ENCODE results near the gene TTC33.
"Not testable (repeated sequence)": the region's sequence is repeated elsewhere in the genome, so short reads cannot be mapped to it uniquely, and the experiment has no call there.

TTC33 gene

DNA sequence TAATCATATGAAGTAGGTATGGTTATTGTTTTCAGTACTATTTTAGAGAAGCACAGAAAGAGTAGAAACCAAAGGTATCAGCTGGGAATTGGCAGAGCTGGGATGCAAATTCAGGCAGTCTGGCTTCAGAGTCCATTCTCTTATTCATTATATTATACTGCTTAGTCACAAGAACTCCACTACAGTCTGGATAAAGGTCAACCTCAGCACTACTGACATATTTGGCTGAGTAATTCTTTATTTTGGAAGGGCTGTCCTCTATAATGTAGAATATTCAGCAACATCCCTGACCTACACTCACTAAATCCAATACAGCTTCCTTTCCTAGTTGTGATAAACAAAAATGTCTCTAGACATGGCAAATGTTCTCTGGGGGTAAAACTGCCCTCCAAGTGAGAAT, 38.5 kb downstream of the TTC33 start:
- DNase-seq (ENCODE audit: low spot score) = no peak

DNA sequence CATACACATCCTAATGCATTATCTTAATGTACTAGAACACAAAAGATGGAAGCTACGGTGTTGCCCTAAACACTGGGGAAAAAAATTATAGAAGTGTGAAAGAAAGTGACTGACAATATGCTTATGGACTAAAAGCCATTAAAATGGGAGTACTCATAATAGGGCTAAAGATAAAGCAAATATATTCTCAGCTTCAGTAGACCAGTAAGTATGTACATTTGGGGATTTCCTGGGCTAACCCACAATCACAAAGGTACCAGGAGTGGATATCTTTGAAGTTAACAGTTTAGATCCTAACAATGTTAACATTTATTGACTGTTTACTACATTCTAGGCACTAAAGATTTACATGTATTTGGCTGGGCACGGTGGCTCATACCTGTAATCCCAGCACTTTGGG, 39.2 kb downstream of the TTC33 start:
- no peak for DNase-seq (ENCODE audit: low spot score)

DNA sequence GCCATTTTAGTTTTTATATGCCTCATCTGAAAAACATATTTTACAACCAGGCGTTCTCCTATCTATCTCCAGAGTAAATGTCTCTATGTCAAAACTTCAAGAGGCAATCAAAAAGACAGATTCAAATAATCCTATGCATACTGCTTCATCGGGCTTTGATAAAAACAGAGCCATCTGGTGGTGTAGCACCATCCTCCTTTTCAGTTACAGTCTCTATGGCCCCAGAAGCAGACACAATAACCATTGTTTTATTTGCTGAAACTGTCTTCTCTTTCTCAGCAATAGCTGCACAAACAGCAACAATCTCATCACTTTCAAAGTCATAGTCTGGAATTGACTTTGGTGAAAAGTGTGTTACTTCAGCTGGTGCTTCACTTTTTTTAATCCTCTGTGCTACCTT, 39.8 kb downstream of the TTC33 start:
- DNase-seq (ENCODE audit: low spot score) = no peak

DNA sequence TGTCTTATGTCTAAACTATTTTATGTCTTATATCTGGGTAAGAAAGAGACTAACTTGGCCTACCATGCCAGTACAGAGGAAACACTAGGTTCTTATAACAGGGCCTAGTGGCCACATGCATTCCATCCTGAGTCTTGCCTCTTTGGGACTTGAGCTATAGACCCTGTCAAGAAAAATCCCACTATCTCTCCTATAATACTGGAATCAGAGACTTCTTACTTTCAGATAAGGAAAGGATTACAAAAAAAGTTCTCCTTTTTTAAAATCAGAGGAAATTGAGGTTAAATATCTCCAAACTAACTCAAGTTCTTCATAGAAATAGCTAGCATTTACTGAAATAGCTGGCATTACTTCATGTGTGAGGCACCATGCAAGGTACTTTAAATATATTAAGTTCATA, 41.8 kb downstream of the TTC33 start:
- no peak for DNase-seq (ENCODE audit: low spot score)

DNA sequence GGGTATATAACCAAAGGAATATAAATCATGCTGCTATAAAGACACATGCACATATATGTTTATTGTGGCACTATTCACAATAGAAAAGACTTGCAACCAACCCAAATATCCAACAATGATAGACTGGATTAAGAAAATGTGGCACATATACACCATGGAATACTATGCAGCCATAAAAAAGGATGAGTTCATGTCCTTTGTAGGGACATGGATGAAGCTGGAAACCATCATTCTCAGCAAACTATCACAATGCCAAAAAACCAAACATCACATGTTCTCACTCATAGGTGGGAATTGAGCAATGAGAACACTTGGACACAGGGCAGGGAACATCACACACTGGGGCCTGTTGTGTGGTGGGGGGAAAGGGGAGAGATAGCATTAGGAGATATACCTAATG, 45.2 kb downstream of the TTC33 start:
- DNase-seq (ENCODE audit: low spot score) = not testable (repeated sequence)

DNA sequence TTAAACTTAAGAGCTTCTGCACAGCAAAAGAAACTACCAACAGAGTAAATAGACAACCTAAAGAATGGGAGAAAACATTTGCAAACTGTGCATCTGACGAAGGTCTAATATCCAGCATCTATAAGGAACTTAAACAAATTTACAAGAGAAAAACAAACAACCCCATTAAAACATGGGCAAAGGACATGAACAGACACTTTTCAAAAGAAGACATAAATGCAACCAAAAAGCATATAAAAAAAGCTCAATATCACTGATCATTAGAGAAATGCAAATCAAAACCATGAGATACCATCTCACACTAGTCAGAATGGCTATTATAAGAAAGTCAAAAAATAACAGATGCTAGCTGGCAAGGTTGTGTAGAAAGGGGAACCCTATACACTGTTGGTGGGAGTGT, 50.3 kb downstream of the TTC33 start:
- not testable (repeated sequence) for DNase-seq (ENCODE audit: low spot score)

DNA sequence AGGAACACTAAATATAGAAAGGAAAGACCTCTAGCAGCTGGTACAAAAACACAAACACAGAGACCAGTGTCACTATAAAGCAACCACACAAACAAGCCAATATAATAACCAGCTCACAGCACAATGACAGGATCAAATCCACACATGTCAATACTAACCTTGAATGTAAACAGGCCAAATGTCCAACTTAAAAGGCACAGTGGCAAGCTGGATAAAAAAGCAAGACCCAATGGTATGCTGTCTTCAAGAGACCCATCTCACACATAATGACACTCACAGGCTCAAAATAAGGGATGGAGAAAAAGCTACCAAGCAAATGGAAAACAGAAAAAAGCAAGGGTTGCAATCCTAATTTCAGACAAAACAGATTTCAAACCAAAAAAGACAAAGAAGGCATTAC, 53.7 kb downstream of the TTC33 start:
- not testable (repeated sequence) for DNase-seq (ENCODE audit: low spot score)

DNA sequence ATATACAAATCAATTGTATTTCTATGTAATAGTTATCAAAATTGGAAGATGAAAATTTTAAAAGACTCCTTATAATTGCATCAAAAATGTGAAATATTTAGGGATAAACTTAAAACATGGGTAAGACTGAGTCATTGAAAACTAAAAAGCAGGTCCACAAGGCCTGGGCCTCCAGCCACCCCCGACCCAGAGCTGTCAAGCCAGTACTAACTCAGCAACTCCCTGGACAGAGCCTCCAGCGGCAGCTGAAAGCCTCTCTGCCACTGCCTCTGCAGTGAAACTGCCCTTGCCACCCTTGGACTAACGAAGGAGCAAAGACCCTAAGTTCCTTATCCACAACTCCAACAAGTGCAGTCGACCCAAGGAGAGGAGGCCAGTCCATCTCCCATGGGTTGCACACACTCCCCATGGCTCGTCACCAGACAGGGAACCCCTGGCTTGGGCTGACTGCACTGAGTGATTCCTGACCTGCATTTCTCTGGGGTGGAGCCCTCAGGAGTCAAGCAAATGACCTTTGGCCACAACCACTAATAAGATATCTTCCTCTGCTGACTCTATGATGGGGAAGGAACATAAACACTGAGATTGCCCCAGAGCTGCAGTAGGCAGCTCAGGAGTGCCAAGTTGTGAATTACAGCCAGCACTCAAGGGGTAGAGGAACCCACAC, 55.5 kb downstream of the TTC33 start:
- no peak for DNase-seq (ENCODE audit: low spot score)

DNA sequence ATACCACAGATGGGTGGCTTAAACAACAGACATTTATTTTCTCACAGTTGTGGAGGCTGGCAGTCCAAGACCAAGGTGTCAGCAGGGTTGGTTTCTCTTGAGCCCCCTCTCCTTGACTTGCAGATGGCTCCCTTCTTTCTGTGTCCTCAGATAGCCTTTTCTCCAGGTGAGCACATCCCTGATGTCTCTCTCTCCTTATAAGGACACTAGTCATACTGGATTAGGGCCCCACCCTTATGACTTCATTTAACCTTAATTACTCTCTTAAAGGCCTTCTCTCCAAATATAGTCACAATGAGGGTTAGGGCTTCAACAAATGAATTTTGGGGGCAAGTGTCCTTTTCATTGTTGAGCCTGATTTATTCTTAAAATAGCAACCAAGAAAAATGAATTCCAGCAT, 61.3 kb downstream of the TTC33 start:
- DNase-seq (ENCODE audit: low spot score) = no peak

DNA sequence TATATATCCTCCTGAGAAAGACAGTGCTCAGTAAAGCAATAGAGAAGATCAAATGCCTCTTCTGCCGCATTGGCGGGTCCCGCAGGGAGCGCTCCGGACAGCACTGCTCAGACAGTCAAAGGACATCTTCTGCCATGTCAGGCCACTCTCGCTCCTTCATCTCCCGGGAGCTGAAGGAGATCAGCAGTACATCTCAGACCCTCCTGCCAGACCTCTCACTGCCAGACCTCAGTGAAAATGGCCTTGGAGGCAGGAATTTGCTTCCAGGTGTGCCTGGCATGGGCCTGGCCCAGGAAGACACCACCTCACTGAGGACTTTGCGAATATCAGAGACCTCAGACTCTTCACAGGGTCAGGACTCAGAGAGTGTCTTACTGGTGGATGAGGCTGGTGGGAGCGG, 63.9 kb downstream of the TTC33 start:
- no peak for DNase-seq (ENCODE audit: low spot score)

DNA sequence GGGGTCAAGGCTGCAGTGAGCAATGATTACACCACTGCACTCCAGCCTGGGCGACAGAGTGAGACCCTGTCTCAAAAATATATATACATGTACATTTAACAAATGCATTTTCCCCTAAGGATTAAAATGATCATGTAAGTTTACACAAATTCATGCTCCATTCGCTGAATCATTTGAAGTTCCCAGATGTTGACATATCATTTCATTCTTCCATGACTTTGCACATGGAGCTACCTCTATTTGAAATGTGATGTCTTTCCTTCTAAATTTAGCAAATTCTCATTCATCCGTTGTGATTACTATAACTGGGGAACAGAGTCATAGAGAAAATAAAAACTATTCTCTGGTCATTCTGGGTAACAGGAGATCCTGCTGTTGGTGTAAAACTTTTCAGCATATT, 65.5 kb downstream of the TTC33 start:
- DNase-seq (ENCODE audit: low spot score) = no peak

DNA sequence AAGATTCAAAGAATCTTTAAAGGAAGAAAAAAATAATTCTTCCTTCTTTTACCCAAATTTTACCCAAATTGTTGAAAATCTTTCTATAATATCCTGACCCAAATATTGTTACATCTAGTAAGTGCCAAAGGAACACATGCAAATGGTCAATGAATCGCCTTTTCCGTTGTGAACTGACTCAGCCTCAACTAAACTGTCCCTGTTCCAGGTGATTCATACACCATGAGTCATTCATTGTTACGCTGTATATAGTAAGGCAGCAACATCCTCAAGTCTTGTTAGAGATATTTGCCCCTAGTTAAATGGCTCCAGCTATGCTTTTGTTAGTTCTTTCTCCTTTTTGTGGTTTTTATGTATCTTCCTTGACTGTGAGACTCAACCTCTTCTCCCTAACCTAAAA, 66.3 kb downstream of the TTC33 start:
- DNase-seq (ENCODE audit: low spot score) = peak; percentile 76

DNA sequence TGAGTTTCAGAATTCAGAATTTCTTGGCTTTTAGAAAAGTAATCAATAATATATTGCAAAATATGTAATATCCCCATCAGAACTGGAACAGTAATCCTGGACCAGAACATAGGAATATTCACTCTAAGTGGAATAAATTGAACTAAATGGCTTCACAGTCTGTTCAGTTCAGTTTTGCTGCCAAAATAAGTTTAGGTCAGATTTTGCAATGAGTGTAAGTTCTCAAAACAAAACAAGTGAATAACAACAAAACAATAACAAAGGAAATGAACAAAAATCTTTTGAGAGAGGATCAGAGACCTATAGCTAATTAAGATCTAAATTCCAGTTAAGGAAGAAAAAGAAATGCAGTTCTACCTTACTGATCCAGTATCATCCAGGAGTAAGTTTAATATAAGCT, 66.8 kb downstream of the TTC33 start:
- no peak for DNase-seq (ENCODE audit: low spot score)

DNA sequence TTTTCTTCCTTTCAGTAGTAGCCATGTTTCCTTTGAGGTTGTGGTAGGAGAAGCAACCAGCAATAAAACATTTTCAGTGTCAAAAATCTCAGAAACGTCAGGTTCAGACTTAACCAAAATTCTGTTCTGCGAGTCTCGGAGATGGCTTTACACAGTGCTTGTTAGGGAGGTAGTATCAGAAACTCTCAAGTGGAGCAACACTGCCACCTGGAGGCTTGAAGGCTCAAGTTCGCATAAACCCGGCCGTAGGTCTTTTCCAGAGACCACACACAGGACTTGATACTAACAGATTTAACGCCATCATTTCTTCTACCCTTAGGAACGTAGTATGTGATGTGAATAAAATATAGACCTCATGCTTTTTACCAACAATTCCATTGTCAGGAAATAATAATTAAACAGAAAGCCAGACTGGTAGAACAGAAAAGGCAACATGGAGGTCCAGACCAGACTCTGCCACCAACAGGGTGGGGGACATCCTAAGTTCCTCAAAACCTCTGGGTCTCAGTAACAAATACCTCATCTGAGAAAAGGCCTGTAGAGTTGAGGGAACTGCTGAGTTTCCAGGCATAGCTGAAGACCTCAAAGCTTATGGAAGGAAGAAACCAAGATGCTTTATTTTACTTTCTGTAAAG, 67.5 kb downstream of the TTC33 start:
- DNase-seq (ENCODE audit: low spot score) = peak; percentile 89

DNA sequence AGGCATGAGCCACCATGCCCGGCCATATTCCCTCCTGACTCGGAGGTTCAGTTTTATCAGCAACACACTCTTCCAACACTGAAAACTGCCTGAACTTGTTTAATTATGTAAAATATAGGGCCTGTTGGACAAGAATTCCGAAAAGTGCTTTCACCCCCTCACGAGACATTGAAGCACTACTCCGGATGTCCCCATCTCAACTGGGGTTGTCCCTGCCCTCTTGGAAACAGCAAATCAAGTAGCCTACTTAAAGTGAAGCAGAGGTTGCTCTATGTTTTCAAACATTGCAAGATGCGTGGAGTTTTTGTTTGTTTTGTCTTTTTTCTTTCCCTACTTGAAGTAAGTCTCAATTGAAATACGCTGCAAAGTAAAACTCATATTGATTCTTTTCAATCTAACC, 68.4 kb downstream of the TTC33 start:
- DNase-seq (ENCODE audit: low spot score) = peak; percentile 41

DNA sequence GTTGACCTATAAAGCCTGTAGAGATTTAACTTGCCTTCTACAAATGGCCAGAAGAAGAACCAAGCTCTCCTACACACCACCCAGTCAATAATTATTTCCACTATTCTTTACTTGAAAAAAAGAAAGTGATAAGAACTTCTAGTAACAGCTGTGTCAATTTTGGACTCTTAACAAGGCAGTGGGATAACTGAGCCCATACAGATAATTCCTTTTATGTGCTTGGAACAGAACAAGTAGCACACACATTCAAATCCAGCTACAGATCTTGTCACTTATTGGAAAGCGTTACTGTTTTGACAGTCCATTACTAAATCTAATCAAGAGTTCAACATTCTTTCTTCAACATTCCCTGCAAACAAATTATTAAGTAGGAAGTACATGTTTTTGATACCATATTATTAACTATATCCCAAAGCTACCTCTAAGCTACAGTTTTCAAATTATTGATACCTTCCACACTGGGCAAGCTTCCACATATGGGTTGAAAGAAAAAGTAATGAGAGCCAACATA, 69.7 kb downstream of the TTC33 start:
- no peak for DNase-seq (ENCODE audit: low spot score)

DNA sequence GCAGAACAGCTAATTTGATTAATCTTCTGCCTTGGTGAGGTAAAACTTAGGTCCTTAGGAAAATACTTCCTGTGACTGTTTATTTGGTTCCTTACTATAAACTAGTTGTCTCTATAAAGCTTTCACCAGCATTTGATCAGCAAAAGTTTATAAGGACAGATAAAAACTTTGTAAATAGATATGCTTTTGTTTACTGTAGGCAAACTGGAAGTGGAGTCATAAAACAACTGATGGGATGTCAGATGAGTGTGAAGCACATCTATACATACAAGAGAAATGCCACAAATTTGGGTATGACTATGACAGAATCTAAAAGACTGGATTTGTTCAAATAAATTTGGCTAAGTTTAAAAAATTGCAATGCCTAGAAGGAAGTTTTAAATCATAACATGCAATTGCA, 70.6 kb downstream of the TTC33 start:
- no peak for DNase-seq (ENCODE audit: low spot score)

DNA sequence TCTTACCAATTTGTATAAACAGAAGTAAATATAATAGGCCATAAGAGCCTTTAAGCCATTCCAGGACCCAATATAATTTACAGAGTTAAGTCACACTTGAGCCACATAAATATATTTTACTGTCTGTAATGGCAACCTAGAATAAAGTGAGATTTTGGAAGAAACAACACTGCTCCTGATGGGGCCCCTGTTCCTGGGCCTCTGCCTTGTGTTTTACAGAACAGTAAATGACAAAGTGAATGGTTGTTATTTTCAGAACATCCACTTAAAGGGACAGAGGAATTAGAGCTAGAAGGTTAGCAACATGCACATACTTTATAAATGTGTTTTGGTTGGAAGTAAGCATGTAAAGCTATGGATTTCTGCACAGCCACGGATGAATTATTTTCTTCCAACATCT, 72.5 kb downstream of the TTC33 start:
- no peak for DNase-seq (ENCODE audit: low spot score)

DNA sequence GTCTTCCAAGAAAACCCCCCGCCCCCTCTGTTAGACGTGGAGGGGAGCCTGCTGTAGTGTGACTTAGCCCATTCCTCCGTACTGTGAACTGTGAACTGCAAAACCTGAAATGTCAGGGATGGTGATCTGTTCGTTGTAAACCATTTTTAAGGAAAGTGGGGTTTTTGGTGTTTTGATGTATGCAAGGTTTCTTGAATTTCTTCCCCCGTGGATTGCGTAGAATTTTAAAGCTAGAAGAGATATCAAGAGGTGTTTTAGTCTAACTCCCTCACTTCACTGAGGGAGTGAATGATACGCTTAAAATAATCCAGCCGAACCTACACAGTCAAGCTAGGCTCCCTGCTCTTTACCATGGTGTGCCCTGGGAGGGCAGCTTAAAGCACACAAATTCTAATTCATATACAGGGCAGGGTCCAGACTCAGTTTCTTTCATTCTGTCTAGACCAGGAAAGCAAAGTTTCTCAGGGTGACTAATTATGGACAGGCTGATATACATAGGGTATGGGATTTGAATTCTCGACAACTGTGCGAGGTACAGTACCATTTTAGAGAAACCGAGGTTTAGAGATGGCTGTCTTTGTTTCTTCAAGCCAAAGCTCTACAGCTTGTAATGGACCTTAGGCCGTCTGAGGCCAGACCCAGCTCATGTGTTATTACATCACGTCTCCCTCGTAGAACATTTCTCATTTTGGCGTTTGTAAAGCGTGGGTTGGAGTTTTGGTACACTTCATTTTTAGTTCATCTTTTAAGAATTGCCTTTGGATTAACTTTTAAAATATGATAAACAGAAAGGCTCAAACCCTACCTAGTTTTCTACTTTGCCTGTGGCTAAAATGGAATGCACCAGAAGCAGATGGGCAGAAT, 73.4 kb downstream of the TTC33 start:
- DNase-seq (ENCODE audit: low spot score) = no peak

DNA sequence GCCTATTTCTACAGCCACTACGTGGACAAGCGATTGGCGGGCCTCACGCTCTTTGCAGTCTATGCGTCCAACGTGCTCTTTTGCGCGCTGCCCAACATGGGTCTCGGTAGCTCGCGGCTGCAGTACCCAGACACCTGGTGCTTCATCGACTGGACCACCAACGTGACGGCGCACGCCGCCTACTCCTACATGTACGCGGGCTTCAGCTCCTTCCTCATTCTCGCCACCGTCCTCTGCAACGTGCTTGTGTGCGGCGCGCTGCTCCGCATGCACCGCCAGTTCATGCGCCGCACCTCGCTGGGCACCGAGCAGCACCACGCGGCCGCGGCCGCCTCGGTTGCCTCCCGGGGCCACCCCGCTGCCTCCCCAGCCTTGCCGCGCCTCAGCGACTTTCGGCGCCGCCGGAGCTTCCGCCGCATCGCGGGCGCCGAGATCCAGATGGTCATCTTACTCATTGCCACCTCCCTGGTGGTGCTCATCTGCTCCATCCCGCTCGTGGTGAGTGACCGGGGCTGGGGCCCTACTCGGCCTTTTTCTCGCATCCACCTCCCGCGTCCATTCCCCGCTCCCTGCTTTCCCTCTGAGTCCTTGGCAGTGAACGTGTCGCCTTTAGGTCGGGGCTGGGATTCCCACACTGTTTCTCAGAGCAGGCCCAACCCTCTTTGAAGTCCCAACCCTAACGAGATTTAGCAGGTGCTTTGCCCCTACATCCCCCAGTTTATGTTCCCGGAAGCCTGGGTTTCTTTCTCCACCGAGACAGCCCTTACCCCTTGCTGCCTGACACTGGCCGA, 74.2 kb downstream of the TTC33 start:
- DNase-seq (ENCODE audit: low spot score) = peak; percentile 58

DNA sequence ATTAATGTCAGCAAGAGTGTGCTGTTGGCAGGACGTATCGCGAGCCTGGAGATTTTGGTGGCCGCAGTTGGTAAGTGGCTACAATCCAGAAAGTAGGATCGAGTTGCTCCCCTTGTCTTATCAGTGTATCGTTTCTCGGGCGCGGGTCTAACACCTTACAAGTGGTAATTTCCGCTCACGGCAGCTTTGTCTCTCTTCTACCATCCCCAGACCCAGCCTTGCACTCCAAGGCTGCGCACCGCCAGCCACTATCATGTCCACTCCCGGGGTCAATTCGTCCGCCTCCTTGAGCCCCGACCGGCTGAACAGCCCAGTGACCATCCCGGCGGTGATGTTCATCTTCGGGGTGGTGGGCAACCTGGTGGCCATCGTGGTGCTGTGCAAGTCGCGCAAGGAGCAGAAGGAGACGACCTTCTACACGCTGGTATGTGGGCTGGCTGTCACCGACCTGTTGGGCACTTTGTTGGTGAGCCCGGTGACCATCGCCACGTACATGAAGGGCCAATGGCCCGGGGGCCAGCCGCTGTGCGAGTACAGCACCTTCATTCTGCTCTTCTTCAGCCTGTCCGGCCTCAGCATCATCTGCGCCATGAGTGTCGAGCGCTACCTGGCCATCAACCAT, 74.9 kb downstream of the TTC33 start:
- DNase-seq (ENCODE audit: low spot score) = peak; percentile 47

Data from CD4-positive, alpha-beta T cell treated with Interleukin-15 for 4 hours (primary cell).